Body of pancreas (tissue), 4 donors: ENCODE results near the gene TYMS. TPM values are rescaled to one million over a fixed set of nuclear protein-coding genes. Genes with fewer than 3 reads are reported as not detected.
A peak's percentile ranks its signal among the peaks of the same experiment; 100 is the strongest.

ENCODE experiments used
- ATAC-seq: fragments of 150-250 bp; one replicate; pipeline ENCODE4 v1.9.1; 2016
- DNase-seq, 4 donors: peaks; one replicate each; pipeline ENCODE4 v3.0.0-alpha.2; 2019
- H3K27ac ChIP-seq, 4 donors: fragments of 200-600 bp; sonication (generic); 1 replicate in 3 of 4; 2 replicates in 1 of 4; pipeline versions ENCODE4 v1.5.1 to v1.6.1; 2016 to 2019; ENCODE audit warnings: mild to moderate bottlenecking in 1 of 4, mixed read lengths in 1 of 4, moderate library complexity in 1 of 4
- H3K27me3 ChIP-seq, 2 donors: fragments of 200-600 bp; sonication (generic); one replicate each; pipeline ENCODE4 v1.6.0; 2016; ENCODE audit warnings: mild to moderate bottlenecking in 1 of 2
- H3K36me3 ChIP-seq, 2 donors: fragments of 200-600 bp; sonication (generic); replicated peaks in 1 of 2; 2 replicates each; pipeline ENCODE4 v1.5.1; 2016; ENCODE audit warnings: low read depth in 2 of 2; ENCODE audit not compliant: insufficient read depth in 1 of 2
- H3K4me1 ChIP-seq: fragments of 200-600 bp; sonication (generic); one replicate; pipeline ENCODE4 v1.6.0; 2016
- H3K4me3 ChIP-seq, 2 donors: fragments of 200-600 bp; sonication (generic); 1 replicate in 1 of 2; 2 replicates in 1 of 2; pipeline ENCODE4 v1.5.1; 2016 to 2019
- H3K9me3 ChIP-seq, 3 donors: fragments of 200-600 bp; sonication (generic); 1 replicate in 2 of 3; 2 replicates in 1 of 3; pipeline ENCODE4 v1.5.1; 2016
- POLR2A ChIP-seq, 3 donors: fragments of 450-650 bp; IDR thresholded peaks; one replicate each; pipeline ENCODE4 v1.6.1; 2016; ENCODE audit warnings: antibody characterized with exemption in 3 of 3, mild to moderate bottlenecking in 2 of 3
- WGBS, 2 donors: methylation state at CpG; one replicate each; pipeline ENCODE4 v1.1.5; 2017; 5-methylcytosine and 5-hydroxymethylcytosine counted together
- intact Hi-C: fragments of 100-400 bp; cut with DNase I; formaldehyde crosslinking; loops from one replicate; pipeline ENCODE4 v1.15.1; 2023
- total RNA-seq, 2 donors: library from RNA; depleted of rRNA; stranded (reverse); fragments of >200 nt; gene quantifications; one replicate each; pipeline ENCODE4 v1.1.0, GENCODE V29; 2016
- TF ChIP-seq, protein P1 (sequence below), 7 experiments: fragments of 450-650 bp in 4 of 7; fragments of 200-600 bp in 3 of 7; sonication (generic) in 3 of 7; IDR thresholded peaks; one replicate each; pipeline ENCODE4 v1.5.1; 2016 to 2019; ENCODE audit warnings: antibody characterized with exemption in 7 of 7

TYMS gene
- total RNA-seq, 2 donors from 2014 or later: 1.8 to 7.6 TPM

DNA sequence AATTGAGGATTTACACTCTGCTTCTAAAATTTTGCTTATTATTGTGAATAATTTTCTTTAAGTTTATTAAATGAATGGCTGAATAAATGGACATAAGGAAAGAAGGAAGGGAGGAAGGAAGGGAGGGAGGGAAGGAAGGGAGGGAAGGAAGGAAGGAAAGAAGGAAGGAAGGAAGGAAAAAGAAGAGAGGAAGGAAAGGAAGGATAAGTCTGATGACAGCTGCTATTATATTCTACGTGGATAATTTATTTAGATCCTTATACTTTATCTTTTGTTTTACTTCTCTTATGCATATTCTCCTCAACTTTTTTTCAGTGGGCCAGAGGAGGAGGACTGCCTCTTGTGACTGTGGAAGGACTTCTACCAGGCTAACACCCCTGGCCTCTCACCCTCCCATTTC is 43.3 kb upstream of the TYMS start:
- TF ChIP-seq, protein P1, sequence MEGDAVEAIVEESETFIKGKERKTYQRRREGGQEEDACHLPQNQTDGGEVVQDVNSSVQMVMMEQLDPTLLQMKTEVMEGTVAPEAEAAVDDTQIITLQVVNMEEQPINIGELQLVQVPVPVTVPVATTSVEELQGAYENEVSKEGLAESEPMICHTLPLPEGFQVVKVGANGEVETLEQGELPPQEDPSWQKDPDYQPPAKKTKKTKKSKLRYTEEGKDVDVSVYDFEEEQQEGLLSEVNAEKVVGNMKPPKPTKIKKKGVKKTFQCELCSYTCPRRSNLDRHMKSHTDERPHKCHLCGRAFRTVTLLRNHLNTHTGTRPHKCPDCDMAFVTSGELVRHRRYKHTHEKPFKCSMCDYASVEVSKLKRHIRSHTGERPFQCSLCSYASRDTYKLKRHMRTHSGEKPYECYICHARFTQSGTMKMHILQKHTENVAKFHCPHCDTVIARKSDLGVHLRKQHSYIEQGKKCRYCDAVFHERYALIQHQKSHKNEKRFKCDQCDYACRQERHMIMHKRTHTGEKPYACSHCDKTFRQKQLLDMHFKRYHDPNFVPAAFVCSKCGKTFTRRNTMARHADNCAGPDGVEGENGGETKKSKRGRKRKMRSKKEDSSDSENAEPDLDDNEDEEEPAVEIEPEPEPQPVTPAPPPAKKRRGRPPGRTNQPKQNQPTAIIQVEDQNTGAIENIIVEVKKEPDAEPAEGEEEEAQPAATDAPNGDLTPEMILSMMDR (IDR thresholded peaks at IDR 0.05): no peak
- no peak for TF ChIP-seq POLR2A (IDR thresholded peaks at IDR 0.05)
- H3K4me1 ChIP-seq: peaks cover 9% of the 10 kb centered on the region
- DNase-seq: no peak
- no peak overlapping the region for H3K4me3 ChIP-seq
- no peaks in the 10 kb centered on the region for H3K27me3 ChIP-seq
- ATAC-seq: no peak
- no peak overlapping the region for H3K27ac ChIP-seq
- intact Hi-C loops: no loop called here
- H3K9me3 ChIP-seq: no peaks in the 10 kb centered on the region
- H3K36me3 ChIP-seq: no peaks in the 10 kb centered on the region
- 76 to 87% methylated on average over 1 of the region's 1 CpG for WGBS, 2 donors

DNA sequence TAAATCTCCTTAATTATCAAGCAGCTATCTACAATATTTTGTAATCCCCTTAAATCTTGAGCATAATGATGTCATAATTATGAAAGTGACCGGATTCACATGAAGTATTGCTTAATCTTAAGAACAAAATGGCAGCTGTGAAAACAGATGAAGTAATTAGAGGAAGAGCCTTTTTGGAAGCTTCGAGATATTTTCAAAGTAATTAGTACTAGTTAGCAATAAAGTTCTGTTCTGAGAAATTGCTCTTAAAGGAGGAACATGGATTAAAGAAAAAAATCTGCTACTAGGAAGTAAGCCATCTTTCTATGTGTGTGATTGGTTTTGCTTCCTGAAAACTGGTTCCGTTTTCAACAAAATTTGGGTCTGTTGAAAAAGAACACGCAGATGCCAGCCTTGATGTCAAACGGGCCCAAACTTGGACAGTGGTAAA is 42.3 kb upstream of the TYMS start:
- H3K4me3 ChIP-seq: no peak overlapping the region
- no peak for ATAC-seq
- peak overlapping the region; percentile 22 to 74 (median 36) for H3K27ac ChIP-seq
- no peaks in the 10 kb centered on the region for H3K9me3 ChIP-seq
- no peaks in the 10 kb centered on the region for H3K36me3 ChIP-seq
- WGBS, 2 donors: 74 to 79% methylated on average over 5 of the region's 5 CpGs
- H3K4me1 ChIP-seq: peaks cover 9% of the 10 kb centered on the region
- no peak for TF ChIP-seq POLR2A (IDR thresholded peaks at IDR 0.05)
- TF ChIP-seq, protein P1 (IDR thresholded peaks at IDR 0.05): no peak
- no peaks in the 10 kb centered on the region for H3K27me3 ChIP-seq
- intact Hi-C loops: no loop called here
- peak in 1 of 4 donors; percentile 5 for DNase-seq

DNA sequence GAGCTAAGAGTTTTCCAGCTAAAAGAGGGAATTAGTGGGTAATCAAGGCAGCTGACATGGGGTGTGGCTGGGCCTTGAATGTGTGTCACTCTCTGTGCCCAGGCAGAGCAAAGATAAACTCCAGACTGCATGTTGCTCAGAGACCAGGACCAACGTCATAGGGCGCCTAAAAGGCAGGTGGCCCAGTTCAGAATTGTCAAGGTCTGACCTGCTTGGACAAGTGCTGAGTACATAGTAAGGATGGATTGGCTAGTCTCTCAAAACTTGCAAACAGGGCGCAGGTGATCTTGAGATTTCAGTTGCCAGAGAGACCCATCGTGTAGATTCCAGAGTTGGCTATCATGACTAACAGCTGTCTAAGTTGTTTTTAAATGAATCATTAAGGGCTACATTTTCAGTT is 41.7 kb upstream of the TYMS start:
- ATAC-seq (peak; percentile 94), DNase-seq (peak; percentile 56 to 89 (median 71))
- intact Hi-C loops: no loop called here
- H3K27ac ChIP-seq: peak overlapping the region; percentile 22 to 74 (median 36)
- 21 to 50% methylated on average over 4 of the region's 4 CpGs for WGBS, 2 donors
- no peak overlapping the region for H3K4me3 ChIP-seq
- H3K27me3 ChIP-seq: no peaks in the 10 kb centered on the region
- H3K36me3 ChIP-seq: no peaks in the 10 kb centered on the region
- H3K4me1 ChIP-seq: peaks cover 9% of the 10 kb centered on the region
- no peak for TF ChIP-seq POLR2A (IDR thresholded peaks at IDR 0.05)
- TF ChIP-seq, protein P1 (IDR thresholded peaks at IDR 0.05): no peak
- H3K9me3 ChIP-seq: no peaks in the 10 kb centered on the region

DNA sequence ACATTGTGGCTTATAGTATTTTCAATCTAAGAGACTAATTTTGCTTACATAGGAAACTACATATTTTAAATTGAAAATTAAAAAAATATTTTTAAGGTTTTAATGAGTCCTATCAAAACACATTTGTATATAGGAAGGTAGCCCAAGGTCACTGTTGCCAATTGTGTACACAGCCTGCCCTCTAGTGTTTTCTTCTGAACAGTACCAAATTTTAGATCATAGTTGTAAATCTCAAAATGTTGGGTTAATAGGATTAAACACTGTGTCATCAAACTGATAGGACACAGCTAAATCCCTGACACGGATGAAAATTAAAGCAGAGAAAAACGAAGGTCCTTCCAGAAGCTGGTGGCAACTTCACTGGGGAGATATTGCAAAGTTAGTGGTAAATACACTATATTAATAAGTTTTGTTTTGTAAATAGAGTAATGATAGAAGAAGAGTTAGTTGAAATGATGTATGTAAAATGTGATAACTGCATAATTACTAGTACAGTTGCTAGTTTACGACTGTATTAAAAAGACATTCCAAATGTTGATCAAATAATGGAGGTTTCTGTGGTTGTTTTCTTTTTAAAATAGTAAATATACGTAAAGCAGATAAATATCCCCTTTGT is 41.0 kb upstream of the TYMS start:
- TF ChIP-seq POLR2A (IDR thresholded peaks at IDR 0.05): no peak
- TF ChIP-seq, protein P1 (IDR thresholded peaks at IDR 0.05): peak in 6 of 7 experiments; percentile 59 to 82 (median 74)
- Histone ChIP-seq H3K27me3 (no peaks in the 10 kb centered on the region), H3K36me3 (no peaks in the 10 kb centered on the region), H3K27ac (peak overlapping the region in 2 of 4 donors; percentile 49 to 74), H3K4me3 (no peak overlapping the region), H3K4me1 (peaks cover 9% of the 10 kb centered on the region), H3K9me3 (no peaks in the 10 kb centered on the region)
- DNase-seq: peak in 3 of 4 donors; percentile 13 to 31 (median 16)
- peak; percentile 68 for ATAC-seq
- 22 to 25% methylated on average over 4 of the region's 4 CpGs for WGBS, 2 donors
- intact Hi-C loops: no loop called here

DNA sequence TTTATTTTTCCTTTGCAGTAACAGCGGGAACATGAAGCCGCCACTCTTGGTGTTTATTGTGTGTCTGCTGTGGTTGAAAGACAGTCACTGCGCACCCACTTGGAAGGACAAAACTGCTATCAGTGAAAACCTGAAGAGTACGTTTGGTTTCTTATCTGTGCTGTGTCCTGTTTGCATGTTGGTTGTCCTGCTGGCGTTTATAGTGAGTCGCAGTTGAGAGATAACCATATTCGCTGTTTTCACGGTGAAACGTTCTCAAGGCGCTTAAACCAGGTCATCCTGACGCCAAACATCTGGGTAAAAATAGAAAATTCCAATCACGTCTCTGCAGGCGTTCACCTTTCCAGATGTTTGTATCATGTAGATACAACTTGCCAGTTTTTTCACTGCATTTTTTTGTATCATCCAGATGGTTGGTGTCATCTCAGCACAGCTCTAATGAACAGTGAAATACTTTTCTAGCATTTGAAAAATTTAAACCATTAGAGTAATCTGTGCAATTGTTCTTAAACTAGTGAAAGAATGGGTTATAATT is 39.4 kb upstream of the TYMS start:
- no peaks in the 10 kb centered on the region for H3K27me3 ChIP-seq
- ATAC-seq (no peak), DNase-seq (no peak)
- H3K4me3 ChIP-seq: no peak overlapping the region
- intact Hi-C loops: no loop called here
- no peak overlapping the region for H3K27ac ChIP-seq
- peaks cover 9% of the 10 kb centered on the region for H3K4me1 ChIP-seq
- H3K9me3 ChIP-seq: no peaks in the 10 kb centered on the region
- H3K36me3 ChIP-seq: no peaks in the 10 kb centered on the region
- 74 to 85% methylated on average over 13 of the region's 13 CpGs for WGBS, 2 donors
- TF ChIP-seq, protein P1 (IDR thresholded peaks at IDR 0.05): no peak
- TF ChIP-seq POLR2A (IDR thresholded peaks at IDR 0.05): no peak
